Measurements from ENCODE around the gene ADAMTS2. TPM values are rescaled to one million over a fixed set of nuclear protein-coding genes. Genes with fewer than 3 reads are reported as not detected.

The ADAMTS2 gene
- total RNA-seq, 1 experiment from 2014 or later: 3.9 TPM

DNA sequence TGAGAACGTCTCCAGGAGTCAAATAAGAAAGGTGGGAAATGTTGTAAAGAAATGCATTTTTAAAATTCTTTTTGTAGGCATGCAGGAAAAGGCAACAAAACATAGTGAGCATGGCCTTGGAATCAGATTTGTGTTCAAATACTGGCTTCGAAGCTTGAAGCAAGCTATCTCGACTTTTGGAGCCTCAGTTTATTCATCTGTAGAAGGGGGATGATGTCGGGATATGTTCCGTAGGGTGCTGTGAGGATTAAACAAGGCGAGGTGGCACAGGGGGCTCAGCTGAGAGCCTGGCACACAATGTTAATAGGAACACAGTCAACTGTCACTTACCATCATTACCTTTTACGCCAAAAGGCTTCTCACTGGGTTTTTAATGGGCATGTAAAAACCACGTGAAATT, 4.8 kb downstream of the ADAMTS2 start:
- peaks cover 4 to 14% of the 10 kb centered on the region in 2 experiments; a peak in 1 of 4 replicates for H3K4me1 ChIP-seq (ENCODE audit: control insufficient read depth in 1 of 2, insufficient read depth in 2 of 2, low read length in 2 of 2)
- ChIA-PET RAD21 (ENCODE audit: low non-redundant PET in 1 of 2, low total read pairs in 2 of 2, uncharacterized antibody in 2 of 2, unreplicated experiment in 2 of 2) (no interaction called here), POLR2A (no interaction called here), CTCF (no interaction called here)
- no peak overlapping the region for H3K27ac ChIP-seq (ENCODE audit: low read depth, low read length)
- no TSS peak for BruUV-seq (replicated peaks)
- no peak overlapping the region for H3K4me2 ChIP-seq (ENCODE audit: low read length)
- H3K4me3 ChIP-seq (replicated peaks in 1 of 2; ENCODE audit: low read depth in 1 of 2, low read length in 2 of 2): no peak overlapping the region
- no peak for ATAC-seq
- DNase-seq (ENCODE audit: low read depth, low spot score): no peak
- H3K9me2 ChIP-seq (ENCODE audit: insufficient read depth): no peaks in the 10 kb centered on the region
- no peak overlapping the region for H3K9ac ChIP-seq (ENCODE audit: low read length)
- no peaks in the 10 kb centered on the region for H3K36me3 ChIP-seq (ENCODE audit: control insufficient read depth in 1 of 2, insufficient read depth in 2 of 2, low read length in 2 of 2)
- no peaks in the 10 kb centered on the region for H3K9me3 ChIP-seq (ENCODE audit: control insufficient read depth in 1 of 2, insufficient read depth in 1 of 2, low read depth in 1 of 2, low read length in 2 of 2)
- no peaks in the 10 kb centered on the region for H3K27me3 ChIP-seq (ENCODE audit: insufficient read depth, low read length)
- intact Hi-C loops (cut with micrococcal nuclease): no loop called here
- TF ChIP-seq EZH2phosphoT487 (IDR thresholded peaks at IDR 0.05; ENCODE audit: borderline replicate concordance): no peak
- no peak for TF ChIP-seq JUND (IDR thresholded peaks at IDR 0.05)
- no peak for TF ChIP-seq ATF3 (IDR thresholded peaks at IDR 0.05)
- TF ChIP-seq EGR1 (IDR thresholded peaks at IDR 0.05; ENCODE audit: low read depth): no peak
- no peak for TF ChIP-seq EZH2 (IDR thresholded peaks at IDR 0.05)
- no peak for TF ChIP-seq MAX (IDR thresholded peaks at IDR 0.05)
- TF ChIP-seq FOSL1 (IDR thresholded peaks at IDR 0.05; ENCODE audit: low read depth): no peak
- no peak for TF ChIP-seq CEBPB (IDR thresholded peaks at IDR 0.05; ENCODE audit: low read depth)
- no peak for TF ChIP-seq ZNF274 (IDR thresholded peaks at IDR 0.05; ENCODE audit: low read depth, low read length)
- TF ChIP-seq YY1 (IDR thresholded peaks at IDR 0.05; ENCODE audit: extremely low read depth, insufficient replicate concordance, low read depth, low read length): no peak
- no peak for TF ChIP-seq ZFX (IDR thresholded peaks at IDR 0.05)
- TF ChIP-seq SRF (IDR thresholded peaks at IDR 0.05; ENCODE audit: low read depth): no peak
- no peaks in the 10 kb centered on the region for H3K79me2 ChIP-seq (ENCODE audit: insufficient read depth, low read length)
- no peaks in the 10 kb centered on the region for H4K20me1 ChIP-seq (ENCODE audit: insufficient read depth)
- no peak overlapping the region for H2AFZ ChIP-seq (ENCODE audit: low read depth, low read length, poor library complexity, severe bottlenecking)

GRCh38 chr5:179339996-179340395, 5.3 kb downstream of the ADAMTS2 start:
- Histone ChIP-seq H3K9me3 (ENCODE audit: control insufficient read depth in 1 of 2, insufficient read depth in 1 of 2, low read depth in 1 of 2, low read length in 2 of 2) (no peaks in the 10 kb centered on the region), H2AFZ (ENCODE audit: low read depth, low read length, poor library complexity, severe bottlenecking) (no peak overlapping the region), H3K79me2 (ENCODE audit: insufficient read depth, low read length) (no peaks in the 10 kb centered on the region), H3K9ac (ENCODE audit: low read length) (no peak overlapping the region), H3K4me3 (replicated peaks in 1 of 2; ENCODE audit: low read depth in 1 of 2, low read length in 2 of 2) (no peak overlapping the region), H3K36me3 (ENCODE audit: control insufficient read depth in 1 of 2, insufficient read depth in 2 of 2, low read length in 2 of 2) (no peaks in the 10 kb centered on the region), H3K27ac (ENCODE audit: low read depth, low read length) (no peak overlapping the region), H3K4me1 (ENCODE audit: control insufficient read depth in 1 of 2, insufficient read depth in 2 of 2, low read length in 2 of 2) (peaks cover 4 to 17% of the 10 kb centered on the region in 2 experiments; a peak in 1 of 4 replicates), H3K27me3 (ENCODE audit: insufficient read depth, low read length) (no peaks in the 10 kb centered on the region), H4K20me1 (ENCODE audit: insufficient read depth) (no peaks in the 10 kb centered on the region), H3K4me2 (ENCODE audit: low read length) (no peak overlapping the region), H3K9me2 (ENCODE audit: insufficient read depth) (no peaks in the 10 kb centered on the region)
- CTCF ChIA-PET: no interaction called here
- intact Hi-C loops (cut with micrococcal nuclease): no loop called here
- ATAC-seq: no peak
- BruUV-seq (replicated peaks): no TSS peak
- RAD21 ChIA-PET (ENCODE audit: low non-redundant PET in 1 of 2, low total read pairs in 2 of 2, uncharacterized antibody in 2 of 2, unreplicated experiment in 2 of 2): no interaction called here
- DNase-seq (ENCODE audit: low read depth, low spot score): no peak
- POLR2A ChIA-PET: no interaction called here
- TF ChIP-seq ZNF274 (IDR thresholded peaks at IDR 0.05; ENCODE audit: low read depth, low read length) (no peak), ELF1 (IDR thresholded peaks at IDR 0.05; ENCODE audit: borderline replicate concordance, low read depth) (no peak), RAD21 (IDR thresholded peaks at IDR 0.05; ENCODE audit: low read depth) (no peak), CTCF (IDR thresholded peaks at IDR 0.05 in 2 of 3, conservative IDR thresholded peaks at IDR 0.05 in 1 of 3; ENCODE audit: borderline replicate concordance in 1 of 3, insufficient read depth in 1 of 3, low read depth in 2 of 3, low read length in 2 of 3) (no peak), EGR1 (IDR thresholded peaks at IDR 0.05; ENCODE audit: low read depth) (no peak), FOSL1 (IDR thresholded peaks at IDR 0.05; ENCODE audit: low read depth) (no peak), YY1 (IDR thresholded peaks at IDR 0.05; ENCODE audit: extremely low read depth, insufficient replicate concordance, low read depth, low read length) (no peak), EZH2 (IDR thresholded peaks at IDR 0.05) (no peak), EZH2phosphoT487 (IDR thresholded peaks at IDR 0.05; ENCODE audit: borderline replicate concordance) (no peak), MAX (IDR thresholded peaks at IDR 0.05) (no peak), ZBTB33 (IDR thresholded peaks at IDR 0.05; ENCODE audit: extremely low read depth, insufficient replicate concordance, low read length) (no peak)

Measured in HCT116 (cell line).